OCI-LY7 (cell line): ENCODE data around the gene TSHZ2. TPM values are rescaled to one million over a fixed set of nuclear protein-coding genes. Genes with fewer than 3 reads are reported as not detected.

ENCODE experiments used
- BruUV-seq: library from RNA; stranded (reverse); fragments of 400-500 nt; replicated peaks from 2 replicates; lab custom pipeline; 2021; lab: Mats Ljungman, UMichigan
- CTCF ChIA-PET: fragments of 300-600 bp; sonication (Branson Sonifier 250); formaldehyde crosslinking; loops from one replicate; lab custom pipeline; 2022; ENCODE audit warnings: antibody characterized with exemption; ENCODE audit not compliant: unreplicated experiment; lab: Charles Lee
- POLR2A ChIA-PET: fragments of 300-600 bp; sonication (Branson Sonifier 250); formaldehyde crosslinking; loops from one replicate; lab custom pipeline; 2022; ENCODE audit warnings: antibody characterized with exemption; lab: Charles Lee
- DNase-seq: peaks from one replicate; pipeline ENCODE4 v3.0.0-alpha.2; 2015; ENCODE audit warnings: low spot score
- H2AFZ ChIP-seq: fragments of 200-600 bp; sonication (generic), shearing (Covaris generic); 2 replicates; pipeline ENCODE4 v1.6.1; 2014; ENCODE audit warnings: mild to moderate bottlenecking, antibody characterized with exemption, low read length, moderate library complexity
- H3K27ac ChIP-seq: fragments of 200-600 bp; sonication (generic); 2 replicates; pipeline ENCODE4 v1.5.1; 2014; ENCODE audit warnings: mixed run types, low read depth, mild to moderate bottlenecking, moderate library complexity, low read length, inconsistent platforms; ENCODE audit not compliant: poor library complexity, severe bottlenecking
- H3K36me3 ChIP-seq: fragments of 200-600 bp; sonication (generic); 2 replicates; pipeline ENCODE4 v1.6.1; 2014; ENCODE audit warnings: mild to moderate bottlenecking, antibody characterized with exemption, low read length, moderate library complexity, mixed read lengths; ENCODE audit not compliant: insufficient read depth
- H3K4me1 ChIP-seq: fragments of 200-600 bp; sonication (generic); 2 replicates; pipeline ENCODE4 v1.5.1; 2014; ENCODE audit warnings: mild to moderate bottlenecking, low read length; ENCODE audit not compliant: insufficient read depth, poor library complexity, severe bottlenecking
- H3K4me2 ChIP-seq: fragments of 200-600 bp; sonication (generic); 2 replicates; pipeline ENCODE4 v1.6.1; 2014; ENCODE audit warnings: mild to moderate bottlenecking, low read length
- H3K4me3 ChIP-seq: fragments of 200-600 bp; sonication (generic); 2 replicates; pipeline ENCODE4 v1.5.1; 2014; ENCODE audit warnings: mild to moderate bottlenecking, low read depth, low read length; ENCODE audit not compliant: poor library complexity, severe bottlenecking
- H3K79me2 ChIP-seq: fragments of 200-600 bp; sonication (generic); 2 replicates; pipeline ENCODE4 v1.6.1; 2016; ENCODE audit warnings: low read depth, mild to moderate bottlenecking, low read length, moderate library complexity, mixed read lengths; ENCODE audit not compliant: insufficient read depth
- H3K9me2 ChIP-seq: fragments of 200-600 bp; sonication (generic); 2 replicates; pipeline ENCODE4 v1.6.1; 2016; ENCODE audit warnings: mild to moderate bottlenecking, low read length, mixed read lengths; ENCODE audit not compliant: insufficient read depth
- H3K9me3 ChIP-seq: fragments of 200-600 bp; sonication (generic); 2 replicates; pipeline ENCODE4 v1.6.1; 2014; ENCODE audit warnings: mild to moderate bottlenecking, mixed run types, low read length, mixed read lengths
- H4K20me1 ChIP-seq: fragments of 200-600 bp; sonication (generic); 2 replicates; pipeline ENCODE4 v1.6.1; 2014; ENCODE audit warnings: mild to moderate bottlenecking, antibody characterized with exemption, low read length, moderate library complexity, mixed read lengths; ENCODE audit not compliant: insufficient read depth
- EZH2phosphoT487 ChIP-seq: fragments of 200-600 bp; sonication (generic); IDR thresholded peaks from 2 replicates; pipeline ENCODE4 v1.6.1; 2018; ENCODE audit warnings: low read depth, borderline replicate concordance, mild to moderate bottlenecking, mixed run types, antibody characterized with exemption, low read length, moderate library complexity, mixed read lengths
- intact Hi-C: fragments of 100-400 bp; cut with micrococcal nuclease; formaldehyde crosslinking; loops from one replicate; pipeline ENCODE4 v1.10.0; 2022; ENCODE audit not compliant: unreplicated experiment
- total RNA-seq, 2 experiments: library from RNA; depleted of rRNA in 1 of 2; stranded (reverse); fragments of >200 nt in 1 of 2; shearing (Covaris generic) in 1 of 2; gene quantifications; 2 replicates each; pipeline ENCODE4 v1.2.3, GENCODE V29; 2014 to 2022
- TF ChIP-seq, protein P1 (sequence below): fragments of 200-600 bp; sonication (generic); conservative IDR thresholded peaks from 2 replicates; pipeline ENCODE4 v1.5.1; 2014; ENCODE audit warnings: mild to moderate bottlenecking, antibody characterized with exemption, low read length, moderate library complexity, mixed read lengths

TSHZ2 gene
- total RNA-seq, 2 experiments from 2014 or later: not detected

- Histone ChIP-seq H3K27ac (no peak overlapping the region), H3K79me2 (no peaks in the 10 kb centered on the region), H3K9me3 (no peaks in the 10 kb centered on the region), H4K20me1 (no peaks in the 10 kb centered on the region), H3K36me3 (no peaks in the 10 kb centered on the region), H3K4me3 (no peak overlapping the region), H2AFZ (no peak overlapping the region), H3K9me2 (no peaks in the 10 kb centered on the region), H3K4me1 (no peaks in the 10 kb centered on the region), H3K4me2 (no peak overlapping the region)
- CTCF ChIA-PET: no interaction called here
- POLR2A ChIA-PET: no interaction called here
- TF ChIP-seq, protein P1, sequence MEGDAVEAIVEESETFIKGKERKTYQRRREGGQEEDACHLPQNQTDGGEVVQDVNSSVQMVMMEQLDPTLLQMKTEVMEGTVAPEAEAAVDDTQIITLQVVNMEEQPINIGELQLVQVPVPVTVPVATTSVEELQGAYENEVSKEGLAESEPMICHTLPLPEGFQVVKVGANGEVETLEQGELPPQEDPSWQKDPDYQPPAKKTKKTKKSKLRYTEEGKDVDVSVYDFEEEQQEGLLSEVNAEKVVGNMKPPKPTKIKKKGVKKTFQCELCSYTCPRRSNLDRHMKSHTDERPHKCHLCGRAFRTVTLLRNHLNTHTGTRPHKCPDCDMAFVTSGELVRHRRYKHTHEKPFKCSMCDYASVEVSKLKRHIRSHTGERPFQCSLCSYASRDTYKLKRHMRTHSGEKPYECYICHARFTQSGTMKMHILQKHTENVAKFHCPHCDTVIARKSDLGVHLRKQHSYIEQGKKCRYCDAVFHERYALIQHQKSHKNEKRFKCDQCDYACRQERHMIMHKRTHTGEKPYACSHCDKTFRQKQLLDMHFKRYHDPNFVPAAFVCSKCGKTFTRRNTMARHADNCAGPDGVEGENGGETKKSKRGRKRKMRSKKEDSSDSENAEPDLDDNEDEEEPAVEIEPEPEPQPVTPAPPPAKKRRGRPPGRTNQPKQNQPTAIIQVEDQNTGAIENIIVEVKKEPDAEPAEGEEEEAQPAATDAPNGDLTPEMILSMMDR: no peak
- no peak for TF ChIP-seq EZH2phosphoT487
- intact Hi-C loops: no loop called here
- BruUV-seq: no TSS peak
- DNase-seq: no peak
Observed at GRCh38 chr20:53488775-53489272, 516.7 kb downstream of the TSHZ2 start.

GRCh38 chr20:53489528-53489927 is 517.4 kb downstream of the TSHZ2 start:
- Histone ChIP-seq H4K20me1 (no peaks in the 10 kb centered on the region), H3K36me3 (no peaks in the 10 kb centered on the region), H3K27ac (no peak overlapping the region), H2AFZ (no peak overlapping the region), H3K9me2 (no peaks in the 10 kb centered on the region), H3K9me3 (no peaks in the 10 kb centered on the region), H3K79me2 (no peaks in the 10 kb centered on the region), H3K4me1 (no peaks in the 10 kb centered on the region), H3K4me3 (no peak overlapping the region), H3K4me2 (no peak overlapping the region)
- DNase-seq: no peak
- ChIA-PET CTCF (no interaction called here), POLR2A (no interaction called here)
- TF ChIP-seq EZH2phosphoT487: no peak
- TF ChIP-seq, protein P1: no peak
- no TSS peak for BruUV-seq
- intact Hi-C loops: no loop called here

- intact Hi-C loops: no loop called here
- CTCF ChIA-PET: no interaction called here
Observed at GRCh38 chr20:53490620-53491019, 518.5 kb downstream of the TSHZ2 start.

More at GRCh38 chr20:53490620-53491019, 518.5 kb downstream of the TSHZ2 start:
- Histone ChIP-seq H3K79me2 (no peaks in the 10 kb centered on the region), H4K20me1 (no peaks in the 10 kb centered on the region), H3K9me3 (no peaks in the 10 kb centered on the region), H3K4me3 (no peak overlapping the region), H3K9me2 (no peaks in the 10 kb centered on the region), H3K27ac (no peak overlapping the region), H3K4me1 (no peaks in the 10 kb centered on the region), H2AFZ (no peak overlapping the region), H3K36me3 (no peaks in the 10 kb centered on the region), H3K4me2 (no peak overlapping the region)
- DNase-seq: no peak
- POLR2A ChIA-PET: interaction anchor here (0.5 to 0.7 kb wide), 5 partner anchors 26 to 1162 kb away, joined by 3 to 5 read pairs (median 4); no protein-coding TSS in a partner anchor
- BruUV-seq: no TSS peak
- TF ChIP-seq, protein P1: no peak
- TF ChIP-seq EZH2phosphoT487: no peak
